Endothelial cell (in vitro differentiated cells): ENCODE data around the gene CBX7. TPM values are rescaled to one million over a fixed set of nuclear protein-coding genes. Genes with fewer than 3 reads are reported as not detected.

ENCODE experiments used
- DNase-seq: peaks from one replicate; pipeline ENCODE4 v3.0.0; 2021; ENCODE audit warnings: low spot score
- H3K27ac Mint-ChIP-seq: one replicate; pipeline ENCODE4 v1.8.0; 2021; ENCODE audit warnings: mixed read lengths, inconsistent platforms; ENCODE audit not compliant: unreplicated experiment
- H3K27me3 Mint-ChIP-seq: one replicate; pipeline ENCODE4 v1.8.0; 2021; ENCODE audit warnings: mild to moderate bottlenecking, moderate library complexity, mixed read lengths, inconsistent platforms; ENCODE audit not compliant: unreplicated experiment
- H3K36me3 Mint-ChIP-seq: one replicate; pipeline ENCODE4 v1.8.0; 2021; ENCODE audit warnings: mild to moderate bottlenecking, low read depth, mixed read lengths, inconsistent platforms; ENCODE audit not compliant: unreplicated experiment
- H3K4me1 Mint-ChIP-seq: one replicate; pipeline ENCODE4 v1.8.0; 2021; ENCODE audit warnings: mild to moderate bottlenecking, mixed read lengths, inconsistent platforms; ENCODE audit not compliant: unreplicated experiment
- H3K4me3 Mint-ChIP-seq: one replicate; pipeline ENCODE4 v1.8.0; 2021; ENCODE audit warnings: mild to moderate bottlenecking, mixed read lengths, inconsistent platforms; ENCODE audit not compliant: unreplicated experiment
- H3K9me3 Mint-ChIP-seq: one replicate; pipeline ENCODE4 v1.8.0; 2021; ENCODE audit warnings: mixed read lengths, inconsistent platforms; ENCODE audit not compliant: unreplicated experiment
- CTCF ChIP-seq: fragments of 200-600 bp; sonication (generic); IDR thresholded peaks from one replicate; pipeline ENCODE4 v1.5.0; 2021; ENCODE audit warnings: antibody characterized with exemption; ENCODE audit not compliant: unreplicated experiment
- total RNA-seq: library from RNA; stranded (reverse); fragmentation: NEBNext Ultra II Directional; extraction: Animal tissue kit (Norgen Biotek cat#: 25700); gene quantifications from one replicate; pipeline ENCODE4 v1.2.1, GENCODE V29; 2021; ENCODE audit not compliant: unreplicated experiment

The CBX7 gene
- total RNA-seq, 1 donor from 2014 or later = 3.5 TPM

- no peak overlapping the region for H3K4me3 Mint-ChIP-seq
- no peak for DNase-seq
- H3K9me3 Mint-ChIP-seq = no peaks in the 10 kb centered on the region
- H3K27me3 Mint-ChIP-seq = peaks cover 6% of the 10 kb centered on the region
- H3K36me3 Mint-ChIP-seq = no peaks in the 10 kb centered on the region
- no peak overlapping the region for H3K27ac Mint-ChIP-seq
- TF ChIP-seq CTCF = no peak
- H3K4me1 Mint-ChIP-seq = no peaks in the 10 kb centered on the region
These were observed 14.0 kb downstream of the CBX7 start for GRCh38 chr22:39138357-39138997.

- no peak overlapping the region for H3K4me3 Mint-ChIP-seq
- H3K27ac Mint-ChIP-seq = no peak overlapping the region
- no peaks in the 10 kb centered on the region for H3K36me3 Mint-ChIP-seq
These were observed 16.2 kb downstream of the CBX7 start for GRCh38 chr22:39136317-39136716.

GRCh38 chr22:39135092-39135896, 17.2 kb downstream of the CBX7 start:
- peak; percentile 88 for DNase-seq
- H3K36me3 Mint-ChIP-seq = no peaks in the 10 kb centered on the region
- no peak overlapping the region for H3K4me3 Mint-ChIP-seq
- TF ChIP-seq CTCF = peak; percentile 71
- H3K4me1 Mint-ChIP-seq = peaks cover 17% of the 10 kb centered on the region
- H3K27ac Mint-ChIP-seq = no peak overlapping the region
- peaks cover 6% of the 10 kb centered on the region for H3K27me3 Mint-ChIP-seq
- H3K9me3 Mint-ChIP-seq = no peaks in the 10 kb centered on the region

More at GRCh38 chr22:39136317-39136716, 16.2 kb downstream of the CBX7 start:
- no peak for TF ChIP-seq CTCF
- peaks cover 8% of the 10 kb centered on the region for H3K4me1 Mint-ChIP-seq
- H3K27me3 Mint-ChIP-seq = peaks cover 6% of the 10 kb centered on the region
- DNase-seq = no peak
- no peaks in the 10 kb centered on the region for H3K9me3 Mint-ChIP-seq

- Mint-ChIP-seq H3K9me3 (no peaks in the 10 kb centered on the region), H3K4me1 (peaks cover 17% of the 10 kb centered on the region), H3K27ac (no peak overlapping the region), H3K36me3 (no peaks in the 10 kb centered on the region), H3K27me3 (peaks cover 6% of the 10 kb centered on the region), H3K4me3 (no peak overlapping the region)
- no peak for DNase-seq
- TF ChIP-seq CTCF = no peak
These were observed 18.0 kb downstream of the CBX7 start for GRCh38 chr22:39134366-39135091.
